A549 (cell line): ENCODE results near the gene ICOS. TPM values are rescaled to one million over a fixed set of nuclear protein-coding genes. Genes with fewer than 3 reads are reported as not detected.

Experiments
- ATAC-seq, 2 experiments: fragments of 200-7000 bp in 1 of 2; fragments of >200 bp in 1 of 2; cut with Nextera tagmentation in 1 of 2; cut with Tn5 transposase in 1 of 2; 3 replicates each; pipeline versions ENCODE4 v1.8.0 to v1.9.1; 2018 to 2020; ENCODE audit warnings: mild to moderate bottlenecking in 1 of 2, moderate library complexity in 1 of 2
- CTCF ChIA-PET: fragments of 300-600 bp; sonication (Branson Sonifier 250); formaldehyde crosslinking; extraction: SDS; loops from one replicate; lab custom pipeline; 2021; ENCODE audit warnings: antibody characterized with exemption, inconsistent platforms; lab: Yijun Ruan, JAX
- POLR2A ChIA-PET: fragments of 350-600 bp; formaldehyde crosslinking; extraction: SDS; loops from one replicate; lab custom pipeline; 2021; ENCODE audit warnings: antibody characterized with exemption, inconsistent platforms; lab: Yijun Ruan, JAX
- DNase-seq, 2 experiments: peaks; one replicate each; pipeline versions ENCODE4 v3.0.0 to v3.0.0-alpha.2; 2011 to 2016; ENCODE audit warnings: low read depth in 1 of 2, low spot score in 1 of 2
- FAIRE-seq: peaks from 2 replicates; lab custom pipeline; 2011; peaks lifted over from hg19 to GRCh38; lab: Jason Lieb, UNC
- H3K27ac ChIP-seq, 2 experiments: fragments of >200 bp; sonication (Bioruptor Twin); formaldehyde crosslinking; 3 replicates each; pipeline ENCODE4 v1.5.1; 2016 to 2017
- H3K4me1 ChIP-seq: fragments of >200 bp; sonication (Bioruptor Twin); formaldehyde crosslinking; 3 replicates; pipeline ENCODE4 v1.6.1; 2016
- H3K4me2 ChIP-seq: fragments of >200 bp; sonication (Bioruptor Twin); formaldehyde crosslinking; 3 replicates; pipeline ENCODE4 v1.6.1; 2016
- H3K4me3 ChIP-seq: fragments of >200 bp; sonication (Bioruptor Twin); formaldehyde crosslinking; 3 replicates; pipeline ENCODE4 v1.5.1; 2016
- H3K9me3 ChIP-seq: fragments of >200 bp; sonication (Bioruptor Twin); formaldehyde crosslinking; 3 replicates; pipeline ENCODE4 v1.6.1; 2016
- BCL3 ChIP-seq: fragments of >200 bp; sonication (Bioruptor Twin); formaldehyde crosslinking; IDR thresholded peaks from 3 replicates; pipeline ENCODE4 v1.6.1; 2016
- BHLHE40 ChIP-seq: IDR thresholded peaks from 2 replicates; pipeline ENCODE4 v1.6.1; 2012; ENCODE audit warnings: low read depth, low read length, inconsistent platforms
- CBX2 ChIP-seq: fragments of 200-600 bp; sonication (generic); IDR thresholded peaks from 2 replicates; pipeline ENCODE4 v1.6.1; 2016; ENCODE audit warnings: low read depth, mild to moderate bottlenecking, borderline replicate concordance
- CTCF ChIP-seq: fragments of >200 bp; sonication (Bioruptor Twin); formaldehyde crosslinking; IDR thresholded peaks from 3 replicates; pipeline ENCODE4 v1.5.1; 2016
- ELK1 ChIP-seq: fragments of 150-350 bp; IDR thresholded peaks from 2 replicates; pipeline ENCODE4 v1.6.1; 2014; ENCODE audit warnings: low read depth, mild to moderate bottlenecking, low read length
- HEYL ChIP-seq: fragments of 250-450 bp; sonication (Bioruptor Pico); IDR thresholded peaks from 2 replicates; pipeline ENCODE4 v1.8.0; 2021; ENCODE audit warnings: mild to moderate bottlenecking, moderate library complexity
- HOXB13 ChIP-seq: fragments of 250-450 bp; sonication (Bioruptor Pico); IDR thresholded peaks from 2 replicates; pipeline ENCODE4 v1.5.0; 2020; ENCODE audit warnings: low read depth, mild to moderate bottlenecking, moderate library complexity
- JUNB ChIP-seq: fragments of >200 bp; sonication (Bioruptor Twin); formaldehyde crosslinking; IDR thresholded peaks from 2 replicates; pipeline ENCODE4 v1.6.1; 2016
- MYC ChIP-seq: IDR thresholded peaks from 2 replicates; pipeline ENCODE4 v1.6.1; 2012; ENCODE audit warnings: mild to moderate bottlenecking, inconsistent platforms, low read length, improper control_type of control experiment, borderline replicate concordance
- NPAS2 ChIP-seq: fragments of 250-450 bp; sonication (Bioruptor Pico); IDR thresholded peaks from 2 replicates; pipeline ENCODE4 v1.8.0; 2022; ENCODE audit warnings: mild to moderate bottlenecking, moderate library complexity, borderline replicate concordance
- NR3C1 ChIP-seq: fragments of >200 bp; sonication (Bioruptor Twin); formaldehyde crosslinking; IDR thresholded peaks from 3 replicates; pipeline ENCODE4 v1.6.1; 2017
- POLR2AphosphoS2 ChIP-seq: conservative IDR thresholded peaks from 2 replicates; pipeline ENCODE4 v1.6.1; 2012; ENCODE audit warnings: low read length, improper control_type of control experiment, inconsistent platforms
- RARB ChIP-seq: fragments of 250-450 bp; sonication (Bioruptor Pico); IDR thresholded peaks from 2 replicates; pipeline ENCODE4 v1.8.0; 2021; ENCODE audit warnings: mild to moderate bottlenecking, moderate library complexity
- REST ChIP-seq: fragments of 200-600 bp; sonication (generic); IDR thresholded peaks from 2 replicates; pipeline ENCODE4 v1.6.1; 2016; ENCODE audit warnings: antibody characterized with exemption, mild to moderate bottlenecking, moderate library complexity
- RNF2 ChIP-seq: fragments of 200-600 bp; sonication (generic); IDR thresholded peaks from 2 replicates; pipeline ENCODE4 v1.6.1; 2016; ENCODE audit warnings: low read depth, mild to moderate bottlenecking, antibody characterized with exemption, moderate library complexity, borderline replicate concordance
- USF2 ChIP-seq: fragments of 450-650 bp; IDR thresholded peaks from 2 replicates; pipeline ENCODE4 v1.6.1; 2014; ENCODE audit warnings: antibody characterized with exemption
- ZC3H11A ChIP-seq: fragments of 450-650 bp; IDR thresholded peaks from 2 replicates; pipeline ENCODE4 v1.6.1; 2014; ENCODE audit warnings: antibody characterized with exemption, mild to moderate bottlenecking
- WGBS: methylation state at CpG from one replicate; pipeline ENCODE4 v1.1.6; 2017; ENCODE audit errors: missing lambda C conversion rate; 5-methylcytosine and 5-hydroxymethylcytosine counted together
- polyA plus RNA-seq, 4 experiments: library from polyadenylated mRNA; depleted of rRNA in 3 of 4; stranded (reverse); fragments of >200 nt; fragmentation: RNase III in 1 of 4; extraction: RNeasy Plus Mini Kit Qiagen cat#74134 plus additional on column Dnase treatment in 1 of 4; gene quantifications; 2 replicates in 3 of 4; 3 replicates in 1 of 4; pipeline ENCODE4 v1.2.3, GENCODE V29; 2011 to 2017

Gene ICOS
- polyA plus RNA-seq, 2 of the 4 experiments (the other 2 are of a cell fraction), result not detected

GRCh38 chr2:203973000-203973399, 36.4 kb downstream of the ICOS start:
- ATAC-seq (no peak), DNase-seq (no peak), FAIRE-seq (no peak)
- CTCF ChIA-PET, result no interaction called here
- Histone ChIP-seq H3K4me3 (no peak overlapping the region), H3K4me1 (no peaks in the 10 kb centered on the region), H3K4me2 (no peak overlapping the region), H3K9me3 (0 out of 3 replicates have a peak, but pooled peaks cover 2% of the 10 kb centered on the region), H3K27ac (no peak overlapping the region)
- WGBS, result 17% methylated on average over 2 of the region's 2 CpGs
- POLR2A ChIA-PET, result no interaction called here
- TF ChIP-seq JUNB (no peak), BHLHE40 (no peak), HEYL (CRISPR knock-in tag) (no peak)

GRCh38 chr2:203973676-203974075, 37.1 kb downstream of the ICOS start:
- Histone ChIP-seq H3K9me3 (0 out of 3 replicates have a peak, but pooled peaks cover 2% of the 10 kb centered on the region), H3K4me2 (no peak overlapping the region), H3K4me3 (no peak overlapping the region), H3K27ac (no peak overlapping the region), H3K4me1 (no peaks in the 10 kb centered on the region)
- ChIA-PET CTCF (no interaction called here), POLR2A (no interaction called here)
- DNase-seq (no peak), FAIRE-seq (no peak), ATAC-seq (no peak)
- TF ChIP-seq MYC, result no peak
- no peak for TF ChIP-seq NPAS2 (CRISPR knock-in tag)
- TF ChIP-seq NR3C1, result no peak
- TF ChIP-seq ZC3H11A, result no peak
- WGBS, result 0% methylated on average over 3 of the region's 3 CpGs

GRCh38 chr2:203975912-203976311, 39.3 kb downstream of the ICOS start:
- CTCF ChIA-PET, result interaction anchor here (1.0 kb wide), 1 partner anchor 17 kb away, joined by 3 read pairs; no protein-coding TSS in a partner anchor
- WGBS, result 9% methylated on average over 2 of the region's 2 CpGs
- H3K4me3 ChIP-seq, result no peak overlapping the region

GRCh38 chr2:203982276-203982675, 45.7 kb downstream of the ICOS start:
- no peak for DNase-seq
- WGBS, result 2% methylated on average over 3 of the region's 3 CpGs
- H3K9me3 ChIP-seq, result no peaks in the 10 kb centered on the region; the same call in 2 of the 3 replicates
- CTCF ChIA-PET, result no interaction called here
- H3K27ac ChIP-seq, result no peak overlapping the region
- no peaks in the 10 kb centered on the region for H3K4me1 ChIP-seq
- no peak for FAIRE-seq
- H3K4me2 ChIP-seq, result no peak overlapping the region
- POLR2A ChIA-PET, result no interaction called here
- TF ChIP-seq CBX2 (no peak), BHLHE40 (no peak), REST (no peak), USF2 (no peak), HOXB13 (no peak), POLR2AphosphoS2 (no peak), ELK1 (no peak)
- ATAC-seq, result no peak
- no peak overlapping the region for H3K4me3 ChIP-seq

More at GRCh38 chr2:203975912-203976311, 39.3 kb downstream of the ICOS start:
- Histone ChIP-seq H3K4me2 (no peak overlapping the region), H3K9me3 (no peaks in the 10 kb centered on the region), H3K4me1 (no peaks in the 10 kb centered on the region), H3K27ac (no peak overlapping the region)
- FAIRE-seq (no peak), DNase-seq (no peak), ATAC-seq (no peak)
- POLR2A ChIA-PET, result no interaction called here
- TF ChIP-seq RARB (CRISPR knock-in tag), result no peak
- no peak for TF ChIP-seq CTCF
- no peak for TF ChIP-seq RNF2
- TF ChIP-seq MYC, result no peak
- no peak for TF ChIP-seq BCL3
